DOHH2 (cell line): Measurements from ENCODE around the gene SDF2L1.

Experiments
- CTCF ChIP-seq: fragments of 200-600 bp; sonication (generic); IDR thresholded peaks from one replicate; pipeline ENCODE4 v1.5.1; 2014; ENCODE audit warnings: antibody characterized with exemption, mild to moderate bottlenecking, low read depth, low read length; ENCODE audit not compliant: poor library complexity, severe bottlenecking
- EZH2phosphoT487 ChIP-seq: fragments of 200-600 bp; sonication (generic); IDR thresholded peaks from 2 replicates; pipeline ENCODE4 v1.6.1; 2017; ENCODE audit warnings: borderline replicate concordance, mild to moderate bottlenecking, antibody characterized with exemption, low read length, moderate library complexity, mixed read lengths

- TF ChIP-seq CTCF (no peak), EZH2phosphoT487 (no peak)
Observed at GRCh38 chr22:21691816-21692215, 49.7 kb downstream of the SDF2L1 start.
